Hematopoietic multipotent progenitor cell (in vitro differentiated cells): ENCODE data around the gene GDF7. TPM values are rescaled to one million over a fixed set of nuclear protein-coding genes. Genes with fewer than 3 reads are reported as not detected.

Experiments
- DNase-seq, 3 donors: peaks; one replicate each; pipeline ENCODE4 v3.0.0-alpha.2; 2011 to 2015; ENCODE audit warnings: low read depth in 2 of 3, low spot score in 2 of 3
- total RNA-seq: library from RNA; depleted of rRNA; stranded (reverse); fragments of >200 nt; gene quantifications from one replicate; pipeline ENCODE4 v1.2.3, GENCODE V29; 2012

Gene GDF7
- total RNA-seq = 2.2 TPM

GRCh38 chr2:20666304-20667150 is at the start of gene GDF7:
Gene GDF7, plus strand, starts transcription at chr2:20667144. Its CDS starts 96 bp downstream, at chr2:20667240.
- peak in 2 of 3 donors; percentile 54 to 63 for DNase-seq

GRCh38 chr2:20617892-20618467 is 49.0 kb upstream of the GDF7 start:
- DNase-seq = peak in 2 of 3 donors; percentile 22 to 30

GRCh38 chr2:20618468-20618885 is 48.5 kb upstream of the GDF7 start:
- DNase-seq = no peak

GRCh38 chr2:20618886-20619521 is 47.9 kb upstream of the GDF7 start:
- no peak for DNase-seq

- no peak for DNase-seq
These were observed 47.3 kb upstream of the GDF7 start for GRCh38 chr2:20619624-20620024.

GRCh38 chr2:20620271-20620681 is 46.7 kb upstream of the GDF7 start:
- DNase-seq = no peak

- no peak for DNase-seq
These were observed 46.1 kb upstream of the GDF7 start for GRCh38 chr2:20620696-20621365.

- no peak for DNase-seq
These were observed 45.3 kb upstream of the GDF7 start for GRCh38 chr2:20621366-20622295.

- no peak for DNase-seq
These were observed 44.7 kb upstream of the GDF7 start for GRCh38 chr2:20622296-20622686.

GRCh38 chr2:20622731-20623130 is 44.2 kb upstream of the GDF7 start:
- no peak for DNase-seq

- no peak for DNase-seq
These were observed 43.7 kb upstream of the GDF7 start for GRCh38 chr2:20623241-20623640.

GRCh38 chr2:20623741-20624155 is 43.2 kb upstream of the GDF7 start:
- no peak for DNase-seq

GRCh38 chr2:20624156-20624883 is 42.6 kb upstream of the GDF7 start:
- DNase-seq = no peak

GRCh38 chr2:20624884-20625485 is 42.0 kb upstream of the GDF7 start:
- no peak for DNase-seq

GRCh38 chr2:20625491-20626391 is 41.2 kb upstream of the GDF7 start:
- no peak for DNase-seq

- DNase-seq = no peak
These were observed 40.6 kb upstream of the GDF7 start for GRCh38 chr2:20626392-20626697.

- no peak for DNase-seq
These were observed 40.0 kb upstream of the GDF7 start for GRCh38 chr2:20626698-20627513.
